ENCODE measurements around the gene PHOX2B.

Gene PHOX2B

GRCh38 chr4:41715155-41715554 lies 33.4 kb downstream of the PHOX2B start:
- Histone ChIP-seq H3K14ac (ENCODE audit: low read length) (no peak overlapping the region), H4K91ac (ENCODE audit: low read depth, low read length) (no peak overlapping the region)

DNA sequence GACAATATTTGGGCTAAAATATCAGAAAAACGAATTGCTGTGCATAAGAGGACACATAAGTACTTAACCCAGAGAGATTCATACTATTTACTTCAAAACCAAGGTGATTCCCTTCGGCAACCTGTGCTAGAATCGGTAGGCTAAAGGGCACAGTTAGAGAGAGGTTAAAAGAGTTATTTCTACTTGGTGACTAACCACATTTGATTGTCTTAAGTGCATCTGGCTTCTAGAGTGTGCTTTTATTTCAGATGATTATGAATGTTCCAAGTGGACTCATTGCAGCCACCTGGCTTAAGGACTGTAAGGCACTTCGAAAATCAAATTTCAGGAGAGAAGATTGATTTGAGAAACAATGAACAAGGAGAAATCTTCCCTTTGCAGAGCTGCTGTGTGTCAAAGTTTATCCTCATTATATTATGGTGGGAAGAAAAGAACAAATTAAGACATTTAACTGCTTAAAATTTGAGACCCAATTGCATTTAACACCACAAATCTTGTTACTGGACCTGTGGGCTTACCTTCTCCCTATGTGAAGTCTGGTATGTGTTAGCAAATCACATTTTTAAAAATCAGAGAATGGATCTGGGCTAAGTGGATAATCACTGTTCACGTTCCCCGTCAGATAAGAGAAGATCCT lies 34.0 kb downstream of the PHOX2B start:
- H3K79me2 ChIP-seq (ENCODE audit: control insufficient read depth, insufficient read depth, low read length, poor library complexity), result no peaks in the 10 kb centered on the region
- H3K23ac ChIP-seq (ENCODE audit: low read length), result no peak overlapping the region
- no peaks in the 10 kb centered on the region for H3K9me3 ChIP-seq (ENCODE audit: insufficient read depth, low read depth, low read length)
- no peak overlapping the region for H2BK5ac ChIP-seq (ENCODE audit: low read depth, low read length, poor library complexity)
- no peak overlapping the region for H4K12ac ChIP-seq (ENCODE audit: low read depth, low read length)
- H3K4ac ChIP-seq (ENCODE audit: low read depth, low read length), result no peak overlapping the region
- H2BK120ac ChIP-seq (ENCODE audit: insufficient read depth, low read length, poor library complexity), result no peak overlapping the region
- DNase-seq, result no peak
- H3K27me3 ChIP-seq (ENCODE audit: insufficient read depth, low read length), result no peaks in the 10 kb centered on the region
- H3K27ac ChIP-seq (ENCODE audit: low read depth, low read length), result no peak overlapping the region
- no peak overlapping the region for H3K14ac ChIP-seq (ENCODE audit: low read length)
- H3K36me3 ChIP-seq (ENCODE audit: control insufficient read depth in 1 of 2, insufficient read depth in 2 of 2, low read length in 2 of 2), result no peaks in the 10 kb centered on the region
- no peak overlapping the region for H2BK12ac ChIP-seq (ENCODE audit: low read length)
- WGBS (ENCODE audit: extremely low coverage, insufficient coverage, insufficient read length), result no CpG with 5 or more reads among the region's 6 CpGs
- no peak overlapping the region for H3K18ac ChIP-seq (ENCODE audit: low read length)
- no peak overlapping the region for H3K9ac ChIP-seq (ENCODE audit: low read length)
- H3K79me1 ChIP-seq (ENCODE audit: low read length), result no peaks in the 10 kb centered on the region
- H2AK5ac ChIP-seq (ENCODE audit: low read length), result no peak overlapping the region
- H2AFZ ChIP-seq (ENCODE audit: insufficient read depth, low read length, poor library complexity), result no peak overlapping the region
- no peak overlapping the region for H4K8ac ChIP-seq (ENCODE audit: low read depth, low read length)
- no peak overlapping the region for H3K4me3 ChIP-seq (ENCODE audit: low read depth, low read length)
- H4K91ac ChIP-seq (ENCODE audit: low read depth, low read length), result no peak overlapping the region
- H3K4me2 ChIP-seq (ENCODE audit: low read length), result no peak overlapping the region
- no peaks in the 10 kb centered on the region for H3K4me1 ChIP-seq (ENCODE audit: control insufficient read depth in 1 of 2, insufficient read depth in 2 of 2, low read length in 2 of 2)

More at GRCh38 chr4:41715155-41715554, 33.4 kb downstream of the PHOX2B start:
- H3K18ac ChIP-seq (ENCODE audit: low read length), result no peak overlapping the region
- no peak overlapping the region for H3K4ac ChIP-seq (ENCODE audit: low read depth, low read length)
- no peak overlapping the region for H2BK12ac ChIP-seq (ENCODE audit: low read length)
- no peak overlapping the region for H2BK120ac ChIP-seq (ENCODE audit: insufficient read depth, low read length, poor library complexity)
- no peak overlapping the region for H2BK5ac ChIP-seq (ENCODE audit: low read depth, low read length, poor library complexity)
- no CpG with 5 or more reads among the region's 1 CpG for WGBS (ENCODE audit: extremely low coverage, insufficient coverage, insufficient read length)
- H3K9me3 ChIP-seq (ENCODE audit: insufficient read depth, low read depth, low read length), result no peaks in the 10 kb centered on the region
- no peak overlapping the region for H2AK5ac ChIP-seq (ENCODE audit: low read length)
- no peak overlapping the region for H4K12ac ChIP-seq (ENCODE audit: low read depth, low read length)
- no peak overlapping the region for H3K9ac ChIP-seq (ENCODE audit: low read length)
- H3K36me3 ChIP-seq (ENCODE audit: control insufficient read depth in 1 of 2, insufficient read depth in 2 of 2, low read length in 2 of 2), result no peaks in the 10 kb centered on the region
- DNase-seq, result no peak
- no peak overlapping the region for H3K4me2 ChIP-seq (ENCODE audit: low read length)
- H2AFZ ChIP-seq (ENCODE audit: insufficient read depth, low read length, poor library complexity), result no peak overlapping the region
- H3K27ac ChIP-seq (ENCODE audit: low read depth, low read length), result no peak overlapping the region
- H3K23ac ChIP-seq (ENCODE audit: low read length), result no peak overlapping the region
- no peaks in the 10 kb centered on the region for H3K79me2 ChIP-seq (ENCODE audit: control insufficient read depth, insufficient read depth, low read length, poor library complexity)
- H3K79me1 ChIP-seq (ENCODE audit: low read length), result no peaks in the 10 kb centered on the region
- no peaks in the 10 kb centered on the region for H3K4me1 ChIP-seq (ENCODE audit: control insufficient read depth in 1 of 2, insufficient read depth in 2 of 2, low read length in 2 of 2)
- no peaks in the 10 kb centered on the region for H3K27me3 ChIP-seq (ENCODE audit: insufficient read depth, low read length)
- H3K4me3 ChIP-seq (ENCODE audit: low read depth, low read length), result no peak overlapping the region
- H4K8ac ChIP-seq (ENCODE audit: low read depth, low read length), result no peak overlapping the region

DNA sequence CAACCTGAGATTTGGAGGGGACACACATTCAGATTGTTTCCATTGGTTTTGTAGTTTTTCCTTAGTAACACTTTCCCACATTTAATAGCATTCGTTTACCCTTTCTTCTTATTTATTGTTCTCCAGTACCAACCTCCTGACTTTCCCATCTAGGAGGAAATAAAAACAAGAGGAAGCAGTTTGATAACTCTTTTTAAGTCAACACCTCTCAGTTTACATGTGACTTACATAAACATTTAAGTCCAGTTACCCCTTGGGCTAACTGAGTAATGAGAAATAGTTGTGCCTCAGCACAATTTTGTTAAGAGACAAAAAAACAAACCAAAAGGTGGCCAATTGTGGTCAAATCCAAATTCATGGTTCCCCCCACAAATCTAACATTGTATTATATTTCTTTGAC lies 34.8 kb downstream of the PHOX2B start:
- Histone ChIP-seq H3K27ac (ENCODE audit: low read depth, low read length) (no peak overlapping the region), H3K27me3 (ENCODE audit: insufficient read depth, low read length) (no peaks in the 10 kb centered on the region), H4K8ac (ENCODE audit: low read depth, low read length) (no peak overlapping the region), H3K4me1 (ENCODE audit: control insufficient read depth in 1 of 2, insufficient read depth in 2 of 2, low read length in 2 of 2) (no peaks in the 10 kb centered on the region), H3K23ac (ENCODE audit: low read length) (no peak overlapping the region), H2BK12ac (ENCODE audit: low read length) (no peak overlapping the region), H2BK120ac (ENCODE audit: insufficient read depth, low read length, poor library complexity) (no peak overlapping the region), H4K91ac (ENCODE audit: low read depth, low read length) (no peak overlapping the region), H3K9me3 (ENCODE audit: insufficient read depth, low read depth, low read length) (no peaks in the 10 kb centered on the region), H3K4ac (ENCODE audit: low read depth, low read length) (no peak overlapping the region), H3K14ac (ENCODE audit: low read length) (no peak overlapping the region), H3K4me2 (ENCODE audit: low read length) (no peak overlapping the region), H2BK5ac (ENCODE audit: low read depth, low read length, poor library complexity) (no peak overlapping the region), H3K18ac (ENCODE audit: low read length) (no peak overlapping the region), H3K9ac (ENCODE audit: low read length) (no peak overlapping the region), H2AFZ (ENCODE audit: insufficient read depth, low read length, poor library complexity) (no peak overlapping the region), H4K12ac (ENCODE audit: low read depth, low read length) (no peak overlapping the region), H3K4me3 (ENCODE audit: low read depth, low read length) (no peak overlapping the region), H3K36me3 (ENCODE audit: control insufficient read depth in 1 of 2, insufficient read depth in 2 of 2, low read length in 2 of 2) (no peaks in the 10 kb centered on the region), H2AK5ac (ENCODE audit: low read length) (no peak overlapping the region), H3K79me2 (ENCODE audit: control insufficient read depth, insufficient read depth, low read length, poor library complexity) (no peaks in the 10 kb centered on the region), H3K79me1 (ENCODE audit: low read length) (no peaks in the 10 kb centered on the region)
- no CpG with 5 or more reads among the region's 1 CpG for WGBS (ENCODE audit: extremely low coverage, insufficient coverage, insufficient read length)
- no peak for DNase-seq

DNA sequence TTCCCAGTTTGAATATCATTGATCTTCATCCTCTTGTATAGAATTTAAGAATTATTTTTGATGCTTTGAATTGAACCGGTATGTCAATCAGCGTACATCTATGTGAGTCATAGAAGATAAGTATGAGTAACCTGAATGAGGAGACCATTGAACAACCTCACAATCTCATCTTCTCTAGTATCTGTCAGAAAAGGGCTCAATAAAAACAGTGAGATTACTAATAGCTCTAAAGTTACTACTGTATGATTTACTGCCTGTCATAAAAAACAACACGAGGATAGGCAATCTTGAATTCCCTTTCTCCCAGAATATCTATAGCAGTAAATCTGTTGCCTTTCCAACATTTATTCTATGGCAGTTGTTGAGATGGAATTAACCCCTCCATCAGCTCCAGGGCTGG lies 36.1 kb downstream of the PHOX2B start:
- H4K12ac ChIP-seq (ENCODE audit: low read depth, low read length), result no peak overlapping the region
- no peaks in the 10 kb centered on the region for H3K79me1 ChIP-seq (ENCODE audit: low read length)
- H2BK12ac ChIP-seq (ENCODE audit: low read length), result no peak overlapping the region
- H3K23ac ChIP-seq (ENCODE audit: low read length), result no peak overlapping the region
- no peak overlapping the region for H2BK5ac ChIP-seq (ENCODE audit: low read depth, low read length, poor library complexity)
- no peaks in the 10 kb centered on the region for H3K4me1 ChIP-seq (ENCODE audit: control insufficient read depth in 1 of 2, insufficient read depth in 2 of 2, low read length in 2 of 2)
- no peak overlapping the region for H3K4me2 ChIP-seq (ENCODE audit: low read length)
- H3K9ac ChIP-seq (ENCODE audit: low read length), result no peak overlapping the region
- H3K36me3 ChIP-seq (ENCODE audit: control insufficient read depth in 1 of 2, insufficient read depth in 2 of 2, low read length in 2 of 2), result no peaks in the 10 kb centered on the region
- H4K8ac ChIP-seq (ENCODE audit: low read depth, low read length), result no peak overlapping the region
- no peak overlapping the region for H2AK5ac ChIP-seq (ENCODE audit: low read length)
- WGBS (ENCODE audit: extremely low coverage, insufficient coverage, insufficient read length), result no CpG with 5 or more reads among the region's 3 CpGs
- no peak overlapping the region for H3K14ac ChIP-seq (ENCODE audit: low read length)
- H2AFZ ChIP-seq (ENCODE audit: insufficient read depth, low read length, poor library complexity), result no peak overlapping the region
- no peak overlapping the region for H3K4ac ChIP-seq (ENCODE audit: low read depth, low read length)
- no peak for DNase-seq
- H3K18ac ChIP-seq (ENCODE audit: low read length), result no peak overlapping the region
- H3K79me2 ChIP-seq (ENCODE audit: control insufficient read depth, insufficient read depth, low read length, poor library complexity), result no peaks in the 10 kb centered on the region
- no peaks in the 10 kb centered on the region for H3K9me3 ChIP-seq (ENCODE audit: insufficient read depth, low read depth, low read length)
- H4K91ac ChIP-seq (ENCODE audit: low read depth, low read length), result no peak overlapping the region
- H2BK120ac ChIP-seq (ENCODE audit: insufficient read depth, low read length, poor library complexity), result no peak overlapping the region
- H3K4me3 ChIP-seq (ENCODE audit: low read depth, low read length), result no peak overlapping the region
- no peaks in the 10 kb centered on the region for H3K27me3 ChIP-seq (ENCODE audit: insufficient read depth, low read length)
- no peak overlapping the region for H3K27ac ChIP-seq (ENCODE audit: low read depth, low read length)

Data from trophoblast cell (in vitro differentiated cells and primary cell).